Cardiac fibroblast (primary cell): ENCODE data around the gene ETV3L.
"Not testable (repeated sequence)": the region's sequence is repeated elsewhere in the genome, so short reads cannot be mapped to it uniquely, and the experiment has no call there.

Experiments used
- DNase-seq, 2 donors: peaks; one replicate each; pipeline versions ENCODE4 v3.0.0 to v3.0.0-alpha.2; 2010; ENCODE audit warnings: low read depth in 2 of 2
- H3K4me3 ChIP-seq, 2 donors: replicated peaks in 1 of 2; 1 replicate in 1 of 2; 2 replicates in 1 of 2; pipeline ENCODE4 v1.5.1; 2011; ENCODE audit warnings: low read depth in 2 of 2, low read length in 2 of 2, mild to moderate bottlenecking in 2 of 2, moderate library complexity in 1 of 2
- TF ChIP-seq, protein P1 (sequence below): IDR thresholded peaks from one replicate; pipeline ENCODE4 v1.5.1; 2011; ENCODE audit warnings: low read depth, mild to moderate bottlenecking, low read length, inconsistent platforms

The ETV3L gene

DNA sequence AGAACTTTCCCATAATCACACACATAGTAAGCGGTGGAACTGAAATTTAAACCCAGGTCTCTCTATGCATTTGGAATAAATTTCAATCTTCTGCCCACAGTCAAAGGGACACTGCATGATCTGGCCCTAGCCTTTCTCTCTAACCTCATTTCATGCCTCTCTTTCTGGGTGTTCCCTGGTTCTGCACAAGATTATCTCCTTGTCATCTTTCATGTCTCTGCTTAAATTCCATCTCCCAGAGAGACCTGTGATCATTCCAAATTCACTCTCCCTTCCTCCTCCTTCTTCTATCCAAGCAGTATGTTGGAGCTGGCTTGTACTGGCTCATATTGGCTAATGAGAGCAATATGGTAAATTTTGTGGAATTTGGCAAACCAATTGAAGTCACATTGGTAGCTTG lies 22.2 kb downstream of the ETV3L start:
- no peak overlapping the region for H3K4me3 ChIP-seq
- TF ChIP-seq, protein P1, sequence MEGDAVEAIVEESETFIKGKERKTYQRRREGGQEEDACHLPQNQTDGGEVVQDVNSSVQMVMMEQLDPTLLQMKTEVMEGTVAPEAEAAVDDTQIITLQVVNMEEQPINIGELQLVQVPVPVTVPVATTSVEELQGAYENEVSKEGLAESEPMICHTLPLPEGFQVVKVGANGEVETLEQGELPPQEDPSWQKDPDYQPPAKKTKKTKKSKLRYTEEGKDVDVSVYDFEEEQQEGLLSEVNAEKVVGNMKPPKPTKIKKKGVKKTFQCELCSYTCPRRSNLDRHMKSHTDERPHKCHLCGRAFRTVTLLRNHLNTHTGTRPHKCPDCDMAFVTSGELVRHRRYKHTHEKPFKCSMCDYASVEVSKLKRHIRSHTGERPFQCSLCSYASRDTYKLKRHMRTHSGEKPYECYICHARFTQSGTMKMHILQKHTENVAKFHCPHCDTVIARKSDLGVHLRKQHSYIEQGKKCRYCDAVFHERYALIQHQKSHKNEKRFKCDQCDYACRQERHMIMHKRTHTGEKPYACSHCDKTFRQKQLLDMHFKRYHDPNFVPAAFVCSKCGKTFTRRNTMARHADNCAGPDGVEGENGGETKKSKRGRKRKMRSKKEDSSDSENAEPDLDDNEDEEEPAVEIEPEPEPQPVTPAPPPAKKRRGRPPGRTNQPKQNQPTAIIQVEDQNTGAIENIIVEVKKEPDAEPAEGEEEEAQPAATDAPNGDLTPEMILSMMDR, result no peak
- DNase-seq, result no peak

DNA sequence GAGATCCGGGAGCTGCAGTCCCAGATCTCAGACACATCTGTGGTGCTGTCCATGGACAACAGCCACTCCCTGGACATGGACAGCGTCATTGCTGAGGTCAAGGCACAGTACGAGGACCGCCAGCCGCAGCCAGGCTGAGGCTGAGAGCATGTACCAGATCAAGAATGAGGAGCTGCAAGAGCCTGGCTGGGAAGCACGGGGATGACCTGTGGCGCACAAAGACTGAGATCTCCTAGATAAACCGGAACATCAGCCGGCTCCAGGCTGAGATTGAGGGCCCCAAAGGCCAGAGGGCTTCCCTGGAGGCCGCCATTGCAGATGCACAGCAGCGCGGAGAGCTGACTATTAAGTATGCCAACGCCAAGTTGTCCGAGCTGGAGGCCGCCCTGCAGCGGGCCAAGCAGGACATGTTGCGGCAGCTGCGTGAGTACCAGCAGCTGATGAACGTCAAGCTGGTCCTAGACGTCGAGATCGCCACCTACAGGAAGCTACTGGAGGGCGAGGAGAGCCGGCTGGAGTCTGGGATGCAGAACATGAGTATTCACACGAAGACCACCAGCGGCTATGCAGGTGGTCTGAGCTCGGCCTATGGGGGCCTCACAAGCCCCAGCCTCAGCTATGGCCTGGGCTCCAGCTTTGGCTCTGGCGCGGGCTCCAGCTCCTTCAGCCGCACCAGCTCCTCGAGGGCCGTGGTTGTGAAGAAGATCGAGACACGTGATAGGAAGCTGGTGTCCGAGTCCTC lies 25.5 kb downstream of the ETV3L start:
- peak; percentile 76 to 81 for DNase-seq

DNA sequence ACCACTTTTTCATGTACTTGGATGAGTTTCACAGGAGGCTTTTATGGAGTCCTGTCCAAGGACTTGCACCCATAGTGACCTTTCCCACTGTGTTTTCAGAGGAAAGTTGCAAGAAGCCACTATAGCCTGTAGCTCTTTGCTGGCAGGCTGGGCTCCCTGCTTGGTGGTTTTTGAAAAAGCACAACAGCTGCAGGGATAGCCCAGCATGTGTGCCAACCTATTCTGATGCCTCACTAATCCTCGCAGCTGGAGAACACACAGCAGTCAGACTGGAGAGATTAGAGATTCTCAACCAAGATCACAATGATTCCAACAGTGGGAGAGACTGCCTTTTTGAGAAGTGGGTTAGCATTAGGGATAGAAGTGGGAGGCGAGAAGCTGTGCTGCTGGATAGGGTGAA lies 30.0 kb downstream of the ETV3L start:
- TF ChIP-seq, protein P1, result no peak
- no peak overlapping the region for H3K4me3 ChIP-seq
- no peak for DNase-seq

More for the DNA sequence above, 25.5 kb downstream of the ETV3L start:
- H3K4me3 ChIP-seq, result no peak overlapping the region
- TF ChIP-seq, protein P1, result peak; percentile 71

DNA sequence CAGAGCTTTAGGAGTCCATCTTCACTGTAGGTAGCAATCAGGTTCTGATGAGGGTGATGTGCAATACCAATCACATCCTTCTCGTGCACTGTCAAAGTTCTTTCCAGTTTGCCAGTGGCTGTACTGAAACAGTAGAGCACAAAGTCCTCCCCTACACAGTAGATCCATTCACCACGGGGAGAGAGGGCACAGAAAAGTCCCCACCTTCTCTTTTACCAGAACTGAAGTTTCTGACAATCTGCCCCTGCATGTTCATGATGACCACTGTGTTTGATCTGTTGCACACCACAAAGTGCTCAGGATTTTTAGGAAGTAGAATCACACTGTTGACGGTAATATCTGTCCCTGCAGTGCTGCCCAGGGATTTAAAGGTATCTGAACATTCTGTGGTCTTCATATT lies 40.4 kb downstream of the ETV3L start:
- DNase-seq, H3K4me3 ChIP-seq: not testable (repeated sequence)

DNA sequence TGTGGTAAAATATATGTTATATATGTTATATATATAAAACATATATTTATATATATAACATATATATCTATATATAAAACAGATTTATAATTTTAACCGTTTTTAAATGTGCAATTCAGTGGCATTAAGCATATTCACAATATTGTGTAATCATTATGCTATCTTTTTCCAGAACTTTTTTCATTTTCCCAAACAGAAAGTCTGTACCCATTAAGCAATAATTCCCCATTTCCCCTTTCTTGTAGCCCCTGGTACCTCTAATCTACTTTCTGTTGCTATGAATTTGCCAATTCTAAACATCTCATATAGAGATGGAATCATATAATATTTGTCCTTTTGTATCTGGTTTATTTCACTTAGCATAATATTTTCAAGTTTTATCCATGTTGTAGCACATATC lies 43.3 kb downstream of the ETV3L start:
- TF ChIP-seq, protein P1, result no peak
- no peak overlapping the region for H3K4me3 ChIP-seq
- no peak for DNase-seq

DNA sequence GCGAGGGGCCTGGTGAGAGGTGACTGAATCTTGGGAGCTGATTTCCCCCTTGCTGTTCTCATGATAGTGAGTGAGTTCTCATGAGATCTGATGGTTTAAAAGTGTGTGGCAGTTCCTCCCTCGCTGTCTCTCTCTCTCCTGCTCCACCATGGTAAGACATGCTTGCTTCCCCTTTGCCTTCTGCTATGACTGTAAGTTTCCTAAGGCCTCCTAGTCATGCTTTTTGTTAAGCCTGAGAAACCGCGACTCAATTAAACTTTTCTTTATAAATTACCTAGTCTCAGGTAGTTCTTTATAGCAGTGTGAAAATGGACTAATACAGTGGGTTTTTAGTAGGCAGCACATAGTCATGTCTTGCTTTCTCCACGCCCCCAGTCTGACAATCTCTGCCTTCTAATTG lies 43.9 kb downstream of the ETV3L start:
- not testable (repeated sequence) for H3K4me3 ChIP-seq, DNase-seq

DNA sequence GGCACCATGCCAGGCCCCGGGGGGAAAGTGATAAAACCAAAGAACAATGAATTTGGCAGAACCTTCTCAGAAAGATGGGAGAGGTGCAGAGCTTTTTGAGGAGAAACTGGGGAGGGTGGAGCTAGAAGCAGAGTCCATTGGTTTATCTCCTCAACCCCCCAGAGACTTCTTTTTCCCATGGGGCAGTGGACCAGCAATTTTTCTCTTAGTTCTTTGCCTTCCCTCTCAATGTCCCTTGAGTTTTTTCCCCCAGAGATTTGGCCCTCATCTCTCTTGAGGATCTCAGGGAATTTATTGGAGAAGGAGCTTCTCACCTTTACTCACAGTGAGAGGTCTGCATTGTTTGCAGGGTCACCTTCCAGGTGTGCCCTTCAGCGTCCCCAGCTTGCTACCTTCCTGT lies 48.8 kb downstream of the ETV3L start:
- H3K4me3 ChIP-seq, result no peak overlapping the region
- no peak for DNase-seq
- TF ChIP-seq, protein P1, result no peak

DNA sequence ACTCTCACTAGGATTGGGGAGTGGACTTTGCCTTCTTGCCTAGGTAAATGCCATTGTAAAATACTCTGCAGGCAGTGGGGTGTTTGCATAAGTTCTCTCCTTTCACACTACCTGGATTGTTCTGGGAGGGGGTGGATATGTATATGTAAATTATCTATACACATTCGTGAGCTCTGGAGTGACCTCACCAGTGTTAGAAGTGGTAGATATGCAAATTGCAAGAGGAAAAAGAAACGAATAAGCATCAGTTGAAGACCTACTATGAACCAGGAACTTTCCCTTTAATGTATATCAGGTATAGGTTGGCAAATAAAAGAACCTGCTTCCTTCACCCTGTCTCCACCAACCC lies 52.6 kb downstream of the ETV3L start:
- H3K4me3 ChIP-seq, result no peak overlapping the region
- DNase-seq, result no peak
- TF ChIP-seq, protein P1, result no peak
